CD8-positive, alpha-beta memory T cell (primary cell): ENCODE measurements around the gene GRM1. TPM values are rescaled to one million over a fixed set of nuclear protein-coding genes. Genes with fewer than 3 reads are reported as not detected.

Experiments
- CTCF ChIA-PET: fragments of 350-600 bp; sonication (Branson Sonifier 250); formaldehyde crosslinking; loops from one replicate; lab custom pipeline; 2021; ENCODE audit warnings: antibody characterized with exemption; lab: Charles Lee
- POLR2A ChIA-PET: fragments of 350-600 bp; sonication (Branson Sonifier 250); formaldehyde crosslinking; loops from one replicate; lab custom pipeline; 2021; ENCODE audit warnings: antibody characterized with exemption; lab: Charles Lee
- DNase-seq, 5 donors: peaks; one replicate each; pipeline versions ENCODE4 v3.0.0 to v3.0.0-alpha.2; 2020 to 2022; ENCODE audit warnings: mixed read lengths in 1 of 5
- H3K27ac ChIP-seq: one replicate; pipeline ENCODE4 v1.7.0; 2013; ENCODE audit warnings: low read depth, mild to moderate bottlenecking, low read length, moderate library complexity
- H3K27me3 ChIP-seq: 2 replicates; pipeline ENCODE4 v1.7.0; 2013; ENCODE audit warnings: low read length, mild to moderate bottlenecking; ENCODE audit not compliant: insufficient read depth, poor library complexity, severe bottlenecking
- H3K36me3 ChIP-seq: 2 replicates; pipeline ENCODE4 v1.7.0; 2013; ENCODE audit warnings: mild to moderate bottlenecking, low read length, moderate library complexity; ENCODE audit not compliant: insufficient read depth
- H3K4me1 ChIP-seq: 2 replicates; pipeline ENCODE4 v1.7.0; 2013; ENCODE audit warnings: mild to moderate bottlenecking, low read length, moderate library complexity; ENCODE audit not compliant: insufficient read depth
- H3K4me3 ChIP-seq: 2 replicates; pipeline ENCODE4 v1.7.0; 2013; ENCODE audit warnings: mild to moderate bottlenecking, low read length
- H3K9me3 ChIP-seq: 2 replicates; pipeline ENCODE4 v1.7.0; 2013; ENCODE audit warnings: mild to moderate bottlenecking, low read length
- H3K27ac Mint-ChIP-seq, 8 donors: one replicate each; pipeline ENCODE4 v1.8.0; 2020 to 2021; ENCODE audit warnings: mixed read lengths in 8 of 8, mild to moderate bottlenecking in 6 of 8, inconsistent platforms in 3 of 8, moderate library complexity in 3 of 8
- H3K27me3 Mint-ChIP-seq, 2 donors: one replicate each; pipeline ENCODE4 v1.8.0; 2020 to 2021; ENCODE audit warnings: mixed read lengths in 2 of 2, mild to moderate bottlenecking in 1 of 2, moderate library complexity in 1 of 2
- H3K36me3 Mint-ChIP-seq, 3 donors: one replicate each; pipeline ENCODE4 v1.8.0; 2020 to 2021; ENCODE audit warnings: mixed read lengths in 3 of 3, inconsistent platforms in 1 of 3, mild to moderate bottlenecking in 1 of 3
- H3K4me1 Mint-ChIP-seq, 3 donors: one replicate each; pipeline ENCODE4 v1.8.0; 2020 to 2021; ENCODE audit warnings: mixed read lengths in 3 of 3, inconsistent platforms in 1 of 3, mild to moderate bottlenecking in 1 of 3
- H3K4me3 Mint-ChIP-seq, 7 donors: one replicate each; pipeline ENCODE4 v1.8.0; 2020 to 2021; ENCODE audit warnings: mixed read lengths in 7 of 7, mild to moderate bottlenecking in 6 of 7, moderate library complexity in 4 of 7, inconsistent platforms in 2 of 7
- H3K9me3 Mint-ChIP-seq, 5 donors: one replicate each; pipeline ENCODE4 v1.8.0; 2020 to 2022; ENCODE audit warnings: mixed read lengths in 5 of 5, mild to moderate bottlenecking in 3 of 5, moderate library complexity in 2 of 5, inconsistent platforms in 1 of 5
- polyA plus RNA-seq: library from polyadenylated mRNA; unstranded; fragments of 300-500 nt; fragmentation: Illumina TruSeq; gene quantifications from one replicate; pipeline ENCODE4 v1.2.3, GENCODE V29; 2021
- total RNA-seq, 2 experiments: library from RNA; stranded (reverse); gene quantifications; one replicate each; pipeline ENCODE4 v1.2.3, GENCODE V29; 2021

The GRM1 gene
- total and polyA plus RNA-seq, 3 experiments from 2014 or later: not detected

DNA sequence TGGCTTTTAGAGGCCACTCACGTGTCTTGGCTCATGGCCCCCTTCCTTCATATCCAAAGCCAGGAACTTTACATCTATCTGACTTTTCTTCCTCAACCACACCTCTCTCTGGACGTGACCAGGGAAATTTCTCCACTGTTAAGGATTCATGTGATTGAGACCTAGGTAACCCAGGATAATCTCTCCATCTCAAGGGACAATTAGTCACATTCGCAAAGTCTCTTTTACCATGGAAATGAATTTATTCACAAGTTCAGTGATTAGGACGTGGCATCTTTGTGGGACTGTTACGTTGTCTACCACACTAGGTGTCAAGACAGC is 287.3 kb downstream of the GRM1 start:
- ChIA-PET POLR2A (no interaction called here), CTCF (no interaction called here)
- Histone ChIP-seq H3K27me3 (no peaks in the 10 kb centered on the region), H3K36me3 (no peaks in the 10 kb centered on the region), H3K27ac (no peak overlapping the region), H3K4me1 (no peaks in the 10 kb centered on the region), H3K4me3 (no peak overlapping the region), H3K9me3 (no peaks in the 10 kb centered on the region)
- Mint-ChIP-seq H3K27me3 (no peaks in the 10 kb centered on the region), H3K4me1 (no peaks in the 10 kb centered on the region), H3K9me3 (peaks cover 0 to 9% (median 0%) of the 10 kb centered on the region in 5 donors), H3K27ac (no peak overlapping the region), H3K4me3 (peak overlapping the region in 1 of 7 donors; percentile 5), H3K36me3 (no peaks in the 10 kb centered on the region)
- no peak for DNase-seq

- Histone ChIP-seq H3K9me3 (no peaks in the 10 kb centered on the region), H3K4me1 (no peaks in the 10 kb centered on the region), H3K4me3 (no peak overlapping the region), H3K36me3 (no peaks in the 10 kb centered on the region), H3K27me3 (no peaks in the 10 kb centered on the region), H3K27ac (no peak overlapping the region)
- H3K27me3 Mint-ChIP-seq: no peaks in the 10 kb centered on the region
- H3K36me3 Mint-ChIP-seq: no peaks in the 10 kb centered on the region
- H3K4me1 Mint-ChIP-seq: no peaks in the 10 kb centered on the region
- H3K9me3 Mint-ChIP-seq: peaks cover 0 to 3% (median 0%) of the 10 kb centered on the region in 5 donors
- no peak for DNase-seq
- ChIA-PET POLR2A (no interaction called here), CTCF (no interaction called here)
- H3K27ac Mint-ChIP-seq: no peak overlapping the region
- H3K4me3 Mint-ChIP-seq: no peak overlapping the region
Measured at GRCh38 chr6:146331013-146331412, 302.2 kb downstream of the GRM1 start.

DNA sequence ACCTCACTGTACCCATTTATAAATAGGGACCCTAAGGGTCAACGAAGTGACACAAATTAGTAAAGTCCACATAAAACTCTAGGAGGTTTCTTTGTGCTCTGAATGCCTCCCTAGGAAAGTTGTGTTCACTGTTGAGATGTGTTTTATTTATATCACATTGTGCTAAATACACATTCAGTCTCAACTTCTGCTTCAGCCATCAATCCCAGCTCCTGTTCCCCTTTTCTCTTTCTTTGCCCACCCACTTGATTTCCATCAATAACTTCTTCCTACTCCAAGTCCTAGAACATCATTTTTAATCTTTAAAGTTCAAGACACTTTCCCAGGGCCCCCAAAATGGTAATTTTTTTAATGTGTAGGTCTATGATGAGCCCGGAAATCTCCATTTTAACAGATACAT is 306.5 kb downstream of the GRM1 start:
- Histone ChIP-seq H3K36me3 (no peaks in the 10 kb centered on the region), H3K9me3 (no peaks in the 10 kb centered on the region), H3K4me3 (no peak overlapping the region), H3K4me1 (no peaks in the 10 kb centered on the region), H3K27ac (no peak overlapping the region), H3K27me3 (no peaks in the 10 kb centered on the region)
- CTCF ChIA-PET: no interaction called here
- DNase-seq: no peak
- Mint-ChIP-seq H3K9me3 (peaks cover 0 to 3% (median 0%) of the 10 kb centered on the region in 5 donors), H3K4me1 (no peaks in the 10 kb centered on the region), H3K27ac (no peak overlapping the region), H3K36me3 (no peaks in the 10 kb centered on the region), H3K4me3 (no peak overlapping the region), H3K27me3 (no peaks in the 10 kb centered on the region)
- POLR2A ChIA-PET: no interaction called here

DNA sequence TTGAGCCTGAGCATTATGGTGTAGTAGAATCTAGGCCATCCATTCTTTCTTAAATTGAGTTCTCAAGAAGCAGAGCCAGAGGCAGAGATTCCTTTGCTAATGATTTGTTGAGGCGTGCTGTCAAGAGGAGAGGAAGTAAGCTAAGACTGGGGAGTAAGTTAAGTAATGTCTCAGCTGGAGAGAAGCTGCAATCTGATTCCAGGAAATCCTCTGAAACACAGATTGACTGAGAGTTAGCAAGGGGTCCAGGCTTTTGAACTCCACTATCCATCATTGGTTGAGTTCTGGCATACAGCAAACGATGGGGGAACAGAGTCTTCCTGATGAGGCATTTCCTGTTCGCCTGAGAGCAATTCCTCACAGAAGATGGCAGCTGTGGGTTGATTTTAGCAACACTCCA is 307.3 kb downstream of the GRM1 start:
- no peak overlapping the region for H3K4me3 ChIP-seq
- no peaks in the 10 kb centered on the region for H3K9me3 ChIP-seq
- H3K4me1 ChIP-seq: no peaks in the 10 kb centered on the region
- no peak overlapping the region for H3K27ac Mint-ChIP-seq
- POLR2A ChIA-PET: no interaction called here
- H3K9me3 Mint-ChIP-seq: peaks cover 0 to 3% (median 0%) of the 10 kb centered on the region in 5 donors
- CTCF ChIA-PET: no interaction called here
- H3K4me3 Mint-ChIP-seq: no peak overlapping the region
- no peaks in the 10 kb centered on the region for H3K36me3 ChIP-seq
- no peaks in the 10 kb centered on the region for H3K4me1 Mint-ChIP-seq
- no peak for DNase-seq
- no peaks in the 10 kb centered on the region for H3K27me3 ChIP-seq
- no peaks in the 10 kb centered on the region for H3K27me3 Mint-ChIP-seq
- no peak overlapping the region for H3K27ac ChIP-seq
- H3K36me3 Mint-ChIP-seq: no peaks in the 10 kb centered on the region

DNA sequence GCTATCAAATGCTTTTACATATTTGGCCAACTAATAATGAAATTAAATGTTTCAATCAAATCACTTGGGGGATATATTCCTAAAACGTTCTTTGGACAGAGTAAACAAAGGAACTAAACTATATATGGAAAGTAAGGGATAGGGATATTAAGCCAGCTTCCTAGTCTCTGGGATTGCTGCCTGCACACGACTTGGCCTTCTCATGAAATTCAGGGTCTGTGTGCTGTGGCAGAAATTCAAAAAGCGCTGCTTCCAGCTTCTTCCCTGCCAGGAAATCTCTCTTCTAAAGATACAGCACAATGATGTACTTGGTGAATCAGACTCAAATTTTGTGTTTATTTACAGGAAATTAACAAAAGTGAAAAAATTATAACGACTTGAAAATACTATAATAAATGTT is 308.5 kb downstream of the GRM1 start:
- Histone ChIP-seq H3K4me3 (no peak overlapping the region), H3K9me3 (no peaks in the 10 kb centered on the region), H3K27me3 (no peaks in the 10 kb centered on the region), H3K36me3 (no peaks in the 10 kb centered on the region), H3K4me1 (no peaks in the 10 kb centered on the region), H3K27ac (no peak overlapping the region)
- Mint-ChIP-seq H3K27ac (no peak overlapping the region), H3K36me3 (no peaks in the 10 kb centered on the region), H3K4me1 (no peaks in the 10 kb centered on the region), H3K4me3 (no peak overlapping the region), H3K27me3 (no peaks in the 10 kb centered on the region), H3K9me3 (peaks cover 0 to 3% (median 0%) of the 10 kb centered on the region in 5 donors)
- ChIA-PET POLR2A (no interaction called here), CTCF (no interaction called here)
- no peak for DNase-seq

- Mint-ChIP-seq H3K4me3 (no peak overlapping the region), H3K4me1 (no peaks in the 10 kb centered on the region), H3K9me3 (peaks cover 0 to 3% (median 0%) of the 10 kb centered on the region in 5 donors), H3K27ac (no peak overlapping the region), H3K36me3 (no peaks in the 10 kb centered on the region), H3K27me3 (no peaks in the 10 kb centered on the region)
- Histone ChIP-seq H3K4me3 (no peak overlapping the region), H3K4me1 (no peaks in the 10 kb centered on the region), H3K27ac (no peak overlapping the region), H3K9me3 (no peaks in the 10 kb centered on the region), H3K36me3 (no peaks in the 10 kb centered on the region), H3K27me3 (no peaks in the 10 kb centered on the region)
- POLR2A ChIA-PET: no interaction called here
- no peak for DNase-seq
- CTCF ChIA-PET: no interaction called here
Measured at GRCh38 chr6:146339716-146340115, 310.9 kb downstream of the GRM1 start.

GRCh38 chr6:146341493-146342230 is 312.8 kb downstream of the GRM1 start:
- Histone ChIP-seq H3K36me3 (no peaks in the 10 kb centered on the region), H3K27me3 (no peaks in the 10 kb centered on the region), H3K4me1 (no peaks in the 10 kb centered on the region), H3K27ac (no peak overlapping the region), H3K9me3 (no peaks in the 10 kb centered on the region), H3K4me3 (no peak overlapping the region)
- no peaks in the 10 kb centered on the region for H3K9me3 Mint-ChIP-seq
- H3K27me3 Mint-ChIP-seq: no peaks in the 10 kb centered on the region
- no peak for DNase-seq
- ChIA-PET POLR2A (no interaction called here), CTCF (no interaction called here)
- no peaks in the 10 kb centered on the region for H3K4me1 Mint-ChIP-seq
- no peaks in the 10 kb centered on the region for H3K36me3 Mint-ChIP-seq
- H3K27ac Mint-ChIP-seq: no peak overlapping the region
- H3K4me3 Mint-ChIP-seq: no peak overlapping the region

GRCh38 chr6:146345598-146345997 is 316.7 kb downstream of the GRM1 start:
- H3K4me3 Mint-ChIP-seq: no peak overlapping the region
- POLR2A ChIA-PET: no interaction called here

More at GRCh38 chr6:146345598-146345997, 316.7 kb downstream of the GRM1 start:
- Mint-ChIP-seq H3K4me1 (no peaks in the 10 kb centered on the region), H3K36me3 (no peaks in the 10 kb centered on the region), H3K27me3 (no peaks in the 10 kb centered on the region), H3K27ac (no peak overlapping the region), H3K9me3 (no peaks in the 10 kb centered on the region)
- no peaks in the 10 kb centered on the region for H3K9me3 ChIP-seq
- DNase-seq: no peak
- H3K27me3 ChIP-seq: no peaks in the 10 kb centered on the region
- H3K27ac ChIP-seq: no peak overlapping the region
- CTCF ChIA-PET: no interaction called here
- H3K4me3 ChIP-seq: no peak overlapping the region
- H3K36me3 ChIP-seq: no peaks in the 10 kb centered on the region
- H3K4me1 ChIP-seq: no peaks in the 10 kb centered on the region
